HL-60 (cell line): ENCODE measurements around the gene FAM53B.

ENCODE experiments used
- DNase-seq, 2 experiments: peaks; one replicate each; pipeline ENCODE4 v3.0.0-alpha.2; 2010 to 2020; ENCODE audit warnings: low read depth in 1 of 2, low spot score in 1 of 2
- H3K27ac ChIP-seq: fragments of 250-450 bp; sonication (Bioruptor Pico); replicated peaks from 2 replicates; pipeline ENCODE4 v1.5.1; 2020; ENCODE audit warnings: mild to moderate bottlenecking, moderate library complexity
- H3K27me3 ChIP-seq: fragments of 250-450 bp; sonication (Bioruptor Pico); 2 replicates; pipeline ENCODE4 v1.5.1; 2021; ENCODE audit warnings: mild to moderate bottlenecking, moderate library complexity; ENCODE audit not compliant: insufficient read depth, poor library complexity, severe bottlenecking
- H3K4me3 ChIP-seq: replicated peaks from 2 replicates; pipeline ENCODE4 v1.5.1; 2011; ENCODE audit warnings: mild to moderate bottlenecking, control low read depth, low read length; ENCODE audit not compliant: insufficient read depth
- GABPA ChIP-seq: IDR thresholded peaks from 2 replicates; pipeline ENCODE4 v1.6.1; 2012; ENCODE audit warnings: low read depth
- POLR2AphosphoS5 ChIP-seq: IDR thresholded peaks from 2 replicates; pipeline ENCODE4 v1.6.1; 2012; ENCODE audit warnings: low read depth
- REST ChIP-seq: IDR thresholded peaks from 2 replicates; pipeline ENCODE4 v1.6.1; 2012; ENCODE audit warnings: low read depth; ENCODE audit not compliant: insufficient replicate concordance
- SPI1 ChIP-seq: IDR thresholded peaks from 2 replicates; pipeline ENCODE4 v1.6.1; 2012; ENCODE audit warnings: low read depth, mild to moderate bottlenecking, borderline replicate concordance
- TF ChIP-seq, protein P1 (sequence below): IDR thresholded peaks from one replicate; pipeline ENCODE4 v1.5.1; 2011; ENCODE audit warnings: low read length, control low read depth, inconsistent platforms; ENCODE audit not compliant: insufficient read depth

Gene FAM53B

GRCh38 chr10:124594240-124594639 lies 149.9 kb downstream of the FAM53B start:
- TF ChIP-seq GABPA (no peak), SPI1 (no peak), POLR2AphosphoS5 (no peak)
- TF ChIP-seq, protein P1, sequence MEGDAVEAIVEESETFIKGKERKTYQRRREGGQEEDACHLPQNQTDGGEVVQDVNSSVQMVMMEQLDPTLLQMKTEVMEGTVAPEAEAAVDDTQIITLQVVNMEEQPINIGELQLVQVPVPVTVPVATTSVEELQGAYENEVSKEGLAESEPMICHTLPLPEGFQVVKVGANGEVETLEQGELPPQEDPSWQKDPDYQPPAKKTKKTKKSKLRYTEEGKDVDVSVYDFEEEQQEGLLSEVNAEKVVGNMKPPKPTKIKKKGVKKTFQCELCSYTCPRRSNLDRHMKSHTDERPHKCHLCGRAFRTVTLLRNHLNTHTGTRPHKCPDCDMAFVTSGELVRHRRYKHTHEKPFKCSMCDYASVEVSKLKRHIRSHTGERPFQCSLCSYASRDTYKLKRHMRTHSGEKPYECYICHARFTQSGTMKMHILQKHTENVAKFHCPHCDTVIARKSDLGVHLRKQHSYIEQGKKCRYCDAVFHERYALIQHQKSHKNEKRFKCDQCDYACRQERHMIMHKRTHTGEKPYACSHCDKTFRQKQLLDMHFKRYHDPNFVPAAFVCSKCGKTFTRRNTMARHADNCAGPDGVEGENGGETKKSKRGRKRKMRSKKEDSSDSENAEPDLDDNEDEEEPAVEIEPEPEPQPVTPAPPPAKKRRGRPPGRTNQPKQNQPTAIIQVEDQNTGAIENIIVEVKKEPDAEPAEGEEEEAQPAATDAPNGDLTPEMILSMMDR = no peak
- H3K27ac ChIP-seq = no peak overlapping the region
- no peak for DNase-seq
- H3K27me3 ChIP-seq = no peaks in the 10 kb centered on the region
- no peak overlapping the region for H3K4me3 ChIP-seq

- Histone ChIP-seq H3K27me3 (no peaks in the 10 kb centered on the region), H3K27ac (no peak overlapping the region), H3K4me3 (no peak overlapping the region)
- DNase-seq = no peak
- TF ChIP-seq, protein P1 = no peak
- TF ChIP-seq GABPA = no peak
- TF ChIP-seq REST = no peak
- no peak for TF ChIP-seq POLR2AphosphoS5
- TF ChIP-seq SPI1 = no peak
Measured at GRCh38 chr10:124593431-124593985, 150.7 kb downstream of the FAM53B start.

GRCh38 chr10:124592736-124593430 lies 151.3 kb downstream of the FAM53B start:
- no peak for DNase-seq
- Histone ChIP-seq H3K27ac (no peak overlapping the region), H3K4me3 (no peak overlapping the region), H3K27me3 (no peaks in the 10 kb centered on the region)
- TF ChIP-seq POLR2AphosphoS5 (no peak), SPI1 (no peak), REST (no peak), GABPA (no peak)

DNA sequence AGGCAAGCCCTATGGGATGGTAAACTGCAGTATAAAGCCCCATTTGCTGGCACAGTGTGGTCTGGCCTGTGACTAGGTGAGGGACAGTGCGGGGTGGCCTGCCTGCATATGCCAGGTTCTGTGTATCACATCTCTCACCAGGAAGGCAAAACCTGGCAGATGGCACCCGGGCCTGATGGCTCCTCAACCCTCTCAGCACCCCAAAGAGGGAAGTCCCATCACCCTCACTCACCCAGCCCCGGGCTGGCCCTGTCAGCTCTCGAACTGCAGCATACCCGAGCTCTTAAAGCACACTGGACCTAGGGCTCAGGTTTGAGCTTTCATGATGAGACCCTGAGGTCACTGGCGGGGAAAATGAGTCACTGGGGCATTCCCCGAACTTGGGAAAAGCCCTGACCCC lies 152.1 kb downstream of the FAM53B start:
- no peaks in the 10 kb centered on the region for H3K27me3 ChIP-seq
- H3K4me3 ChIP-seq = no peak overlapping the region
- TF ChIP-seq POLR2AphosphoS5 (no peak), GABPA (no peak), REST (no peak), SPI1 (no peak)
- TF ChIP-seq, protein P1 = no peak
- no peak overlapping the region for H3K27ac ChIP-seq
- no peak for DNase-seq
